Naive B cell (primary cell): ENCODE results near the gene C15orf39. TPM values are rescaled to one million over a fixed set of nuclear protein-coding genes. Genes with fewer than 3 reads are reported as not detected.

Experiments
- ATAC-seq, 2 donors: fragments of 150-1000 bp; cut with Tn5 transposase; 2 replicates each; pipeline ENCODE4 v1.10.0; 2021; ENCODE audit warnings: low read depth in 2 of 2, mild to moderate bottlenecking in 2 of 2, moderate library complexity in 2 of 2
- DNase-seq: peaks from one replicate; pipeline ENCODE4 v3.0.0; 2022
- H3K27ac Mint-ChIP-seq, 6 donors: one replicate each; pipeline ENCODE4 v1.8.0; 2020 to 2022; ENCODE audit warnings: mild to moderate bottlenecking in 6 of 6, mixed read lengths in 6 of 6, moderate library complexity in 5 of 6, inconsistent platforms in 2 of 6
- H3K27me3 Mint-ChIP-seq, 3 donors: one replicate each; pipeline ENCODE4 v1.8.0; 2021 to 2022; ENCODE audit warnings: mixed read lengths in 3 of 3, mild to moderate bottlenecking in 1 of 3
- H3K36me3 Mint-ChIP-seq, 2 donors: one replicate each; pipeline ENCODE4 v1.8.0; 2020 to 2022; ENCODE audit warnings: mixed read lengths in 2 of 2, inconsistent platforms in 1 of 2, mild to moderate bottlenecking in 1 of 2
- H3K4me1 Mint-ChIP-seq, 3 donors: one replicate each; pipeline ENCODE4 v1.8.0; 2020 to 2022; ENCODE audit warnings: mixed read lengths in 3 of 3, inconsistent platforms in 1 of 3, mild to moderate bottlenecking in 1 of 3, moderate library complexity in 1 of 3
- H3K4me3 Mint-ChIP-seq, 8 donors: one replicate each; pipeline ENCODE4 v1.8.0; 2020 to 2022; ENCODE audit warnings: mild to moderate bottlenecking in 8 of 8, mixed read lengths in 8 of 8, moderate library complexity in 8 of 8, inconsistent platforms in 2 of 8
- H3K9me3 Mint-ChIP-seq, 7 donors: one replicate each; pipeline ENCODE4 v1.8.0; 2020 to 2022; ENCODE audit warnings: mixed read lengths in 7 of 7, mild to moderate bottlenecking in 5 of 7, inconsistent platforms in 2 of 7, moderate library complexity in 1 of 7
- polyA plus RNA-seq, 6 donors: library from polyadenylated mRNA; unstranded; fragments of 300-500 nt; fragmentation: Illumina TruSeq; gene quantifications; one replicate each; pipeline ENCODE4 v1.2.3, GENCODE V29; 2021; ENCODE audit warnings: low read depth in 6 of 6

C15orf39 gene
- polyA plus RNA-seq, 6 donors from 2014 or later, result 0.40 to 3.6 (median 1.4) TPM

DNA sequence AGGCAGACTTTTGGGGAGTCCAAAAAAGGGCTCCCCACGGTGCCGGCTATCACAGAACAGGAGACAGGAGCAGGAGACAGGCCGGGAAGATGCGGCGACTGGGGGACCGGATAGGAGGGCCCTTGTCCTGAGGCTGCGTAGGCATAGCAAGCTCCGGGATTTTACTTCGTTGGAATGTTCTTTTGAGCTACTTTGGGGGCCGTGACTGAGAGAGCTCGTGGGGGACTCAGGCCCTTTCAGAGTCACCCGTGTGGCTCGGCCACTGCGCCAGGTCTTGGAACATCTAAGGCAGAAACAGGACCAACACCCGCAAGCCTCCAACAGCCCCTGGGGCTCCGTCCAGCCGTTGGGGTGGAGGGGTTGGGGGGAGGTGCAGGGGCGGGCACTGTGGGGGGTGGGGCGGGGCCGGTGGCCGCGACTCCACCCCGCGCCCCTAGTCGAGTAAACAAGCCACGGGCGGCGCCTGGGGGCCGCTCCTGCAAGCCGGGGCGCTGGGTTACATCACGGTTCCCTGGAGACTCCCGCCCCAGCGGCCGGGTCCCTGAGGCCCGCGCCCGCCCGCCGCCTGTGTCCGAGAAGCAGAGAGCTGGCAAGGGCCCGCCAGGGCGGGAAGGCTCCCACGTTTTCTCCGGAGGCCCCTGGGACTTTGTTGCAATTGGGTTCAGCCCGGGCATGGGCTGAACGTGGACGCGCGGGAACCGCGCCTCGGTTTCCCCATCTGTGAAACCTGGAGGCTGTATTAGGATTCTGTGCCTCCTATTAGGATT lies 23.3 kb upstream of the C15orf39 start:
- no peak for DNase-seq
- no peaks in the 10 kb centered on the region for H3K36me3 Mint-ChIP-seq
- H3K4me1 Mint-ChIP-seq, result peaks cover 4 to 14% (median 10%) of the 10 kb centered on the region in 3 donors
- H3K27me3 Mint-ChIP-seq, result peaks cover 46 to 64% (median 63%) of the 10 kb centered on the region in 3 donors
- H3K4me3 Mint-ChIP-seq, result peak overlapping the region in 6 of 8 donors; percentile 20 to 75 (median 45)
- no peaks in the 10 kb centered on the region for H3K9me3 Mint-ChIP-seq
- ATAC-seq, result peak; percentile 52 to 55
- H3K27ac Mint-ChIP-seq, result no peak overlapping the region

- Mint-ChIP-seq H3K36me3 (no peaks in the 10 kb centered on the region), H3K9me3 (no peaks in the 10 kb centered on the region), H3K4me1 (peaks cover 6 to 14% (median 10%) of the 10 kb centered on the region in 3 donors), H3K4me3 (peak overlapping the region in 6 of 8 donors; percentile 19 to 53 (median 26)), H3K27me3 (peaks cover 46 to 67% (median 63%) of the 10 kb centered on the region in 3 donors), H3K27ac (no peak overlapping the region)
- ATAC-seq (peak in 1 of 2 donors; percentile 7), DNase-seq (no peak)
Observed at GRCh38 chr15:75178938-75179745, 22.5 kb upstream of the C15orf39 start.

- Mint-ChIP-seq H3K4me1 (peaks cover 12 to 15% (median 14%) of the 10 kb centered on the region in 3 donors), H3K27ac (no peak overlapping the region), H3K27me3 (peaks cover 46 to 72% (median 63%) of the 10 kb centered on the region in 3 donors), H3K9me3 (no peaks in the 10 kb centered on the region), H3K36me3 (no peaks in the 10 kb centered on the region), H3K4me3 (no peak overlapping the region)
- ATAC-seq (no peak), DNase-seq (no peak)
Observed at GRCh38 chr15:75179746-75180140, 21.9 kb upstream of the C15orf39 start.

DNA sequence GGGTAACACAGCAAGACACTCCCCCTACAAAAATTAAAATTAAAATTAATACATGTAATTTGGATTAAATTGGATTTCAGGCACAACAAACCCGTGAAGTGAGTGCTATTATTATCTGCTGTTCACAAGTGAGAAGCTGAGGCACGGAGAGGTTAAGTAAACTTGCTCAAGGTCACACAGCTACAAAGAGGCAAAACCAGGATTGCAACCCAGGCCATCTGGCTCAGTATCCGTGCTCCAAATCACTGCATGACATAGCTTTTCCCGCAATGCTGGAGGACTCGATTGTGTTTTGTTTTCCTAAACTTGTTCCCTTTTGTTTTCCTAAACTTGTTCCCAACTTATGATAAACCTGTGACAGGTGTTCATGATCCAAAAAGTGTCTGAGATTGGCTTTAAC lies 19.9 kb upstream of the C15orf39 start:
- ATAC-seq (no peak), DNase-seq (no peak)
- Mint-ChIP-seq H3K9me3 (peaks cover 0 to 1% (median 0%) of the 10 kb centered on the region in 7 donors), H3K4me3 (no peak overlapping the region), H3K27ac (peak overlapping the region in 1 of 6 donors; percentile 33), H3K27me3 (peaks cover 47 to 72% (median 57%) of the 10 kb centered on the region in 3 donors), H3K36me3 (no peaks in the 10 kb centered on the region), H3K4me1 (peaks cover 12 to 19% (median 14%) of the 10 kb centered on the region in 3 donors)

- DNase-seq, result no peak
- Mint-ChIP-seq H3K4me3 (no peak overlapping the region), H3K27ac (no peak overlapping the region), H3K9me3 (peaks cover 0 to 1% (median 0%) of the 10 kb centered on the region in 7 donors), H3K4me1 (peaks cover 12 to 19% (median 14%) of the 10 kb centered on the region in 3 donors), H3K36me3 (no peaks in the 10 kb centered on the region), H3K27me3 (peaks cover 48 to 68% (median 50%) of the 10 kb centered on the region in 3 donors)
- no peak for ATAC-seq
Observed at GRCh38 chr15:75182187-75183131, 19.2 kb upstream of the C15orf39 start.

DNA sequence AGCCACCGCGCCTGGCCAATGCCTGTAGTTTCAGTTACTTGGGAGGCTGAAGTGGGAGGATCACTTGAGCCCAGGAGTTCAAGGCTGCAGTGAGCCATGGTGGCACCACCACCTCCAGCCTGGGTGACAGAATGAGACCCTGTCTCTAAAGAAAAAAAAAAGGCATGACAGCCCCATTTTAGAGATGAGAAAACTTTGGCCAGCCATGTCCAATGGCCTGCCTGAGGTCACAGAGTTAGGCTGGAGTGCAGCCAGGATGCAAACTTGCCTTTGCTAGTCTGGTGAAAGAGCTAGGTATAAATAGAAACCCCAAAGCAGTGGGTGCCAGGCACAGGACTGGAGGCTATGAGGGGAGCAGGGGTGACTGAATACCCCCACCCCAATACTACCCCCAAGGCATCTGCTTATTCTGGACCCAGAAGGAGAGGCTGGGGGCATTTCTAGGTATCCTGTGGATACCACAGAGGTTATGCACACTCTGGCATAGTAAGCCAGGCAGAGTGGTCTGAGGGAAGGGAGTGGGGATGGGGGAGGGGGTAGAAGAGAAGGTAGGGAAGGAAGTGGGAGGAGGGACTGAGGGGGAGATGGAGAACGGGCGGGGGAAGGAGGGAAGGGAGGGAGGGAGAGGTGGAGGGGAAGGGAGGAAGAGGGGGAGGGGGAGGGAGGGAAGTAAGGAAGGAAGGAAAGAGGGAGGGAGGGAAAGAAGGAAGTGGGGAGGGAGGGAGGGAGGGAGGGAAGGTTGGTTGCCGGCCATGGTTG lies 16.2 kb upstream of the C15orf39 start:
- Mint-ChIP-seq H3K9me3 (peaks cover 0 to 3% (median 0%) of the 10 kb centered on the region in 7 donors), H3K27ac (no peak overlapping the region), H3K36me3 (no peaks in the 10 kb centered on the region), H3K4me1 (peaks cover 0 to 9% (median 7%) of the 10 kb centered on the region in 3 donors), H3K4me3 (no peak overlapping the region), H3K27me3 (peaks cover 23 to 44% (median 36%) of the 10 kb centered on the region in 3 donors)
- no peak for ATAC-seq
- DNase-seq, result no peak

- H3K27ac Mint-ChIP-seq, result no peak overlapping the region
- no peak overlapping the region for H3K4me3 Mint-ChIP-seq
- DNase-seq (no peak), ATAC-seq (no peak)
- peaks cover 0 to 9% (median 7%) of the 10 kb centered on the region in 3 donors for H3K4me1 Mint-ChIP-seq
- H3K9me3 Mint-ChIP-seq, result peaks cover 0 to 7% (median 3%) of the 10 kb centered on the region in 7 donors
- no peaks in the 10 kb centered on the region for H3K36me3 Mint-ChIP-seq
- peaks cover 20 to 38% (median 36%) of the 10 kb centered on the region in 3 donors for H3K27me3 Mint-ChIP-seq
Observed at GRCh38 chr15:75186044-75186443, 15.6 kb upstream of the C15orf39 start.

DNA sequence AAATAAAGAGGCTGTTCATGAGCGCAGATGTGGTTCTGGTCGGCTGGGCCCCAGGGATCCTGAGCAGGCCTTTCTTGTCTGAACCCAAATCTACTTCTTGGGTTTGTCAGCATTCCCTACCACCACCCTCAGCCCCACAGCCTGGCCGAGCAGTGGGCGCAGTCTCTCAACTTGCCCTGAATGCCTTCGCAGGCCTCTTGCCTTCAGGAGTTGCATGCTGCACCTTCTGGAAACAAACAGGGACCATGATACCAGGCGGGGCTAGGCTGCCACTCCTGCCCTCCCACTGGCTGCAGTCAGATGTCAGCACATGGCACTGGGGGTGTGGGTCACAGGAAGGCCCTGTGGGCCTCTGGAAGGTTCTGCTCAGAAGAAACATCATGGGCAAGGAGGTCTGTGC lies 13.2 kb upstream of the C15orf39 start:
- Mint-ChIP-seq H3K27ac (no peak overlapping the region), H3K9me3 (peaks cover 0 to 7% (median 3%) of the 10 kb centered on the region in 7 donors), H3K36me3 (no peaks in the 10 kb centered on the region), H3K4me3 (no peak overlapping the region), H3K27me3 (peaks cover 21 to 34% (median 28%) of the 10 kb centered on the region in 3 donors), H3K4me1 (peaks cover 0 to 9% (median 7%) of the 10 kb centered on the region in 3 donors)
- DNase-seq, result no peak
- no peak for ATAC-seq

DNA sequence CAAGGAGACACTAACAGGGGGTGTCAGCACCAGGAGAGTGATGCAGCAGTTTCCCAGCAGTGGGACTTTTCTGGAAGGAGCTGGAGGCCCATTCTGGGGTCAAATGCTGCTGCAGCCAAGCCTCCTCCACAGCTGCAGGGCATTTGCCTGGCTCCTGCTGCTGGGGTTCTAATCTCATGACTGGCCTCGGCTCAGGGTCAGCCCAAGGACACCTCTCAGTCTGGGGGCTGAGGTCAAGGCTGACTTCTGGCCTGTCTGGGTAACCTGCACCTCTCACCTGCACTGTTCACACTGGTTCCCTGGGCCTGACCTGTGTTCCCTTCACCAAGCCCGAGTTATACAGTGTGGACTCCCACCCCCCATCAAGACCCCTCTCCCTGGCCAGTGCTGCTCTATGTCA lies 10.4 kb upstream of the C15orf39 start:
- no peaks in the 10 kb centered on the region for H3K36me3 Mint-ChIP-seq
- DNase-seq (no peak), ATAC-seq (no peak)
- H3K27ac Mint-ChIP-seq, result no peak overlapping the region
- peaks cover 30 to 54% (median 30%) of the 10 kb centered on the region in 3 donors for H3K27me3 Mint-ChIP-seq
- H3K9me3 Mint-ChIP-seq, result peaks cover 0 to 7% (median 3%) of the 10 kb centered on the region in 7 donors
- H3K4me3 Mint-ChIP-seq, result no peak overlapping the region
- H3K4me1 Mint-ChIP-seq, result no peaks in the 10 kb centered on the region

GRCh38 chr15:75192307-75192706 lies 9.4 kb upstream of the C15orf39 start:
- no peaks in the 10 kb centered on the region for H3K4me1 Mint-ChIP-seq
- H3K27me3 Mint-ChIP-seq, result peaks cover 25 to 64% (median 30%) of the 10 kb centered on the region in 3 donors
- H3K27ac Mint-ChIP-seq, result no peak overlapping the region
- H3K36me3 Mint-ChIP-seq, result no peaks in the 10 kb centered on the region
- H3K4me3 Mint-ChIP-seq, result no peak overlapping the region
- ATAC-seq, result no peak
- H3K9me3 Mint-ChIP-seq, result peaks cover 0 to 7% (median 3%) of the 10 kb centered on the region in 7 donors
- no peak for DNase-seq

DNA sequence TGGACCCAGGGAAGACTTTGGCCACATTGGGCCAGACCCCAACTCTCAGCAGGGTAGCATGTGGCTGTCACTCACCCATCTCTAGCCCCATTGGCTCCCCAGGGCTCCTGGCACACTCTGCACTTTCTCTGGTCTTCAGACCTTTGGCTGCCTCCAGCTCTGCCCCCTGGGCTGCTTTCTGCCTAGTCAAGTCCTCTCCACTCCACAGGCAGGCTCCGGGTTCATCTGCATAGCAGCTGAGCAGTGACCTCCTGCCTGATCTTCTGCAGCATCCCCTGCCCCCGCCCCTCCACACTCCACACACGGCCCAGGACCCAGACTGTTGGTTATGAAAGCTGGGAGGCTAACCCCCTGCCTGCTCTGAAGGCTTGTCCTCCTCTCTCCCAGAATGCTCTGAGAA lies 8.4 kb upstream of the C15orf39 start:
- ATAC-seq (no peak), DNase-seq (no peak)
- H3K27ac Mint-ChIP-seq, result no peak overlapping the region
- no peaks in the 10 kb centered on the region for H3K4me1 Mint-ChIP-seq
- peaks cover 0 to 7% (median 3%) of the 10 kb centered on the region in 7 donors for H3K9me3 Mint-ChIP-seq
- no peak overlapping the region for H3K4me3 Mint-ChIP-seq
- H3K27me3 Mint-ChIP-seq, result peaks cover 25 to 70% (median 34%) of the 10 kb centered on the region in 3 donors
- H3K36me3 Mint-ChIP-seq, result no peaks in the 10 kb centered on the region

DNA sequence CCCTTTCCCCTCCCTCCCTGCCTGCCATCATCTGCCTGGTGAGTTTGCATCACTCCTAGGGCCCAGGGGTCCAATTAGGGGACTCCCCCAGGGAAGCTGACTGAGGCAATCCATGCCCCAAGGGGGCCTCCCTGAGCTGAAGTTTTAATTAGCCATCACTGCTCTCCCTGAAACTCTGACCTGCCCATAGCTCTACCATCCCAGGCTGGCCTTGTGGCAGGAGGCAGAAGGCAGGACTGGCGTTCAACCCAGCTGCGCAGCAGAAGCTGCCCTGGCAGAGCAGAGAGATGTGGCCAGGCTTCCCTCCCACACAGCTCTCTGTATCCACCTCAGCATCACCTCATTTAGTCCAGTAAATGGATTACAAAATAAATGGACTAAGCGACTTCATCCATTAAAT lies 7.7 kb upstream of the C15orf39 start:
- ATAC-seq (no peak), DNase-seq (no peak)
- Mint-ChIP-seq H3K4me1 (no peaks in the 10 kb centered on the region), H3K27me3 (peaks cover 26 to 74% (median 40%) of the 10 kb centered on the region in 3 donors), H3K9me3 (peaks cover 0 to 7% (median 3%) of the 10 kb centered on the region in 7 donors), H3K36me3 (no peaks in the 10 kb centered on the region), H3K4me3 (no peak overlapping the region), H3K27ac (no peak overlapping the region)
